ENCODE measurements around the gene ATP6V1C2.

ATP6V1C2 gene

DNA sequence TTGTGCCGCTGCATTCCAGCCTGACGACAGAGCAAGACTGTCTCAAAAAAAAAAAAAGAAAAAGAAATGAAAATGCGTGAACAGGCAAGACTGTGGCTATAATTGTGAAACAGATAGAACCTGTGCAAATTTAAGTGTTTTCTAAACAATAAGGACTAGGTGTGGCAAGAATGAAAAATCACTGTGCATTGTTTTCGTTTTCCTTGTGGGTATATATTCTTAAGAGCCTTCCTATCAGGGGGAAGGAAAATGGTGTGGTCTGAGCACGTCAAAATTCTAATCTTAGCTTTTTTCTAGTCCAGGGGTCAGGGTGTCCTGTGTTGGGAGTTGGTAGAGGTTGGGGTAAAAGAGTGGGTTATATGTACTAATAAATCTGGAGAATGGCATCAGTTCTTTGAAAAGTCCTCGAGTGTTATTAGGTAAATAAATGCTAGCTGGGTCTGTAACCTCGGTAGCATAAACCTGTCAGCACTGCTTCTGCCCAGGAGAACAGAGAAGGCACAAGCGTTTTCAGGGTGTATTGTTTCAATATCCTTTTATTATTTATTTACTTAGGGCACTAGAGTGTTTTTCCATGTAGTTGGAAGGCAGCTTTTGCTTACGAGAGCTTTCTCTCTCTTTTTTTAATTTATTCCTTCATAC is 11.6 kb downstream of the ATP6V1C2 start:
- DNase-seq (ENCODE audit: extremely low read depth in 1 of 2, low read depth in 1 of 2) = no peak

DNA sequence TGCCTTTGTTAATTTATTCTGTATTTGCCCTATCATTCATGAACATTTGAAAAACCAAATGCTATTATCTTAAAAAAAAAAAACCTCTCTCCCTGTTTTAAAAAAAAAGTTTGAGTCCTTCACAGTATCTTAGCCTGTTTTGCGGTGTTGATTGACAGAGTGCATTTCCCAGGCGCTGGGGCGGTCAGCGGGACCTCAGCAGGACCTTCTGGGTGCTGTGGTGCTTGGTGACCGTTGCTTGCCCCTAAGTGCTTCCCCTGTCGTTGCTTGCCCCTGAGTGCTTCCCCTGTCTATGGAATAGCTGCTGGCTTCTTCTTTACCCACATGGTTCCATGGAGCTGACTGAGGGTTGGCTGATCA is 12.1 kb downstream of the ATP6V1C2 start:
- DNase-seq (ENCODE audit: extremely low read depth in 1 of 2, low read depth in 1 of 2) = no peak

DNA sequence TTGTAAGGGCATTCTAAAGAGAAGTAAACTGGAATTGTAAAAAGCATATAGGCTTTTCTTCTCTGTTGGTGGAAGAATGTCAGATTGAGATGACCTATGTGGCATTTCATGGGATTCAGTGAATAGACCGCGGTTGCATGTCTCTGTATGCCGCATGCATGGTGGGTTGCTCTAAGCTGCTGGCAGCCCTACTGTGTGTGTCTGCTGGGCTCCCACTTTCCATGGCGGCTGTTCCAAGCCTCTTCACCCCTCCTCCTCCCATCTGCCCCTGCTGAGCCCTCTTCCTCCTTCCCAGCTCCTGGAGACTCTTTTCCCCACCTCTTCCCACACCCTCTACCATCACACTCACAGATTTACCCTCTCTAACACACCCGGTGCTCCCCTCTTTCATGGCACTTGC is 12.6 kb downstream of the ATP6V1C2 start:
- no peak for DNase-seq (ENCODE audit: extremely low read depth in 1 of 2, low read depth in 1 of 2)

DNA sequence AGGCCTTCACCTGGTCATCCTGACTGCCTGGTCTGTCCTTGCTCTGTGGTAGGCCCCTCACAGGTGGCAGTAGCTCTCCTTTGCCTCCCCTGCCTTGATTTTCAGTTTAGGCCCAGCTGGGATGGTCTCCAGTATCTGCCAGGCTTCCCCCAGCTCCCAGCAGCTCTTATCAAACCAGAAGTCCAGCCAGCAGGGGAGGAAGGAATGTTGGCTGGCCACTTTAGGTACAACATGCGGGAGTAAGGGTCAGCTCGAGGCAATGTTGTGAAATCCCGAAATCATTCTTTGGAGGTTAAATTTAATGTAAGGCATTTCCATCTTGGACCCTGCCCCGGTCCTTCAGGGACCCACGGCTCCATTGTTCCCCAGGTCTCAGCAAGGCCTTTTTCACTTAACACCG is 16.8 kb downstream of the ATP6V1C2 start:
- DNase-seq (ENCODE audit: extremely low read depth in 1 of 2, low read depth in 1 of 2) = no peak

DNA sequence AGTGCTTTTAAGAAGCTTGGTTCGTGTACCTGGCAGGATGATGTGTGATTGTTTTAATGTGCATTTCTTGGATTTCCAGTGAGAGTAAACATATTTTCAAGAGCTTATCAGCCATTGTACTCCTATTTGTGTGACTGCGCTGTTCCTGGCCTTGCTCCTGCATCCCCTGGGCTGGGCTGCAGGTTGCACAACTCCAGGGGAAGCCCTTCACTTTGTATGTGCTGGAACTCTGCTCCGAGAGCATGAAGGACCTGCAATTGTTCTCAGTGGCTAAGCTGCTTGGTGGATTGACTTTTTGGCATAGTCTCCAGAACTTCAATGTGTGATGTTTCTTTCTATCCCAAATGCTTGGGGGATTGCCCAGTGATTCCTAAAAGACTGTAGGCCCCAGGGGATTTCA is 18.8 kb downstream of the ATP6V1C2 start:
- DNase-seq (ENCODE audit: extremely low read depth in 1 of 2, low read depth in 1 of 2) = no peak

DNA sequence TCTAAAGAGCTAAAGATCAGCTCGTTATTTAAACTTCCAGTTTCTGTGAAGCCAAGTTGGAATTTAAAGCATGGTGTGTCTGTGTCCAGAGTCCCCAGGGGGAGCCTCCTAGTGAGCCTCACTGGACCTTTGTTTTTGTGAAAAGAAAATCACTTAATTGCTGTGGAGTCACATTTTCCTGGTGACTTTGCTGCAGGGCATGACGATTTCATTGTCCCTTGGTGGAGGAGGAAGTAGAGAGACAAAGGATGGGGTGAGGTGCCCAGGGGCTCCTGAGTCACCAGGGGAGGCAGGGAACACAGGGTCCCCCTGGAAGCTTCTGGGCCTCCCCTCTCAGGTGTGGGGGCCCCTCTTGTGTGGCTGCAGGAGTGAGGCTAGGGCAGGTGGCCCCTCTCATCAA is 19.7 kb downstream of the ATP6V1C2 start:
- no peak for DNase-seq (ENCODE audit: extremely low read depth in 1 of 2, low read depth in 1 of 2)

DNA sequence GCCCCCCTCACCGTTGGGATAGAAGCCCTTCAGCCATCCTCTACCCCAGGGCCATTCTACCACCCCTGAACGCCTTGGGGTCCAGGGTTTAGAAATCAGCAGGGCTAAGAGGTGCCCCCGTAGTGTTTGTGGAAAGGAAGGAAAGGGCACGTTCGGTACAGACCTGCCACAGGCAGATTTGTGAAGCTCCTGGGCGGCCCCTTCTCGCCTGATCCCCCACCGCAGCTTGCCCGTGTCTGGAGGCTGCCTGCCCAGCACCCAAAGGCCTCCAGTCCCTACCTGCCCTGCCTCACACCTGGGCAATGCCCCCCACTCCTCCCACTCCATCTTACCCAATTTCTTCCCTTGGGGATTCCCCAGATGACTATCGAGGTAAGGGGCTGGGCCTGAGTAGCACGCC is 21.2 kb downstream of the ATP6V1C2 start:
- DNase-seq (ENCODE audit: extremely low read depth in 1 of 2, low read depth in 1 of 2) = no peak

DNA sequence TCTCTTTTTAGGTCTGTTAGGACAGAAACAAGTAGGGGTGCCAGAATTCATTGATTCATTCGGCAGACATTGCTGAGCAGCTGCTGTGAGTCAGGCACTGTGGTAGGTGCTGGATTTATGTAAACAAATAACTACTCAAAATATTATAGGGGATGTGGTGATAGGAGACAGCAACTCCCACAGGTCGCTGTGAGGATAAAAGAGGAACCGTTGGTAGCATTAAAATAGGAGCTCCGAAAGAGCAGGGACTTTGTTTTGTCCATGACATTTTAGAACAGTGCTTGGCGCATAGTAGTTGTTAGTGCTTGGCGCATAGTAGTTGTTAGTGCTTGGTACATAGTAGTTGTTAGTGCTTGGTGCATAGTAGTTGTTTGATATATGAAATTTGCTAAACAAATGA is 29.2 kb downstream of the ATP6V1C2 start:
- no peak for DNase-seq (ENCODE audit: extremely low read depth in 1 of 2, low read depth in 1 of 2)

DNA sequence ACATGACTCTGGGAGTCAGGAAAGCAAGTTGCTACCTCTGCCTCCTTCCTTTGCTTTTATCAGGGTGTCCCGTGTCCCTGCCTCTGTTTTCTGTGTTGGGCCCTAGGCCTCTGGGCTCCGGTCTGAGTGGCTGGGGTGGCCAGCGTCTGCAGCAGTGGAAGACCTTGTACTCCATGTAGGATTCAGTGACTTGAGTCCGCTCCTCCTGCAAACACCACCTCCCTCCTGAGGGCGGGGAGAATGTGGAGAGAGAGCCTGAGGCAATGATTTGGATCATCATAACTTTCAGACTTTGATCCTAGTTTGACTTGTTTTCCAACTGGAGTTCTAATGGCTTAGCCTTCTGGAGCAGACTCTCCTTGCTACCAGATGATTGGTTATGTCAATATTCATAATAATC is 30.8 kb downstream of the ATP6V1C2 start:
- DNase-seq (ENCODE audit: extremely low read depth in 1 of 2, low read depth in 1 of 2) = no peak

DNA sequence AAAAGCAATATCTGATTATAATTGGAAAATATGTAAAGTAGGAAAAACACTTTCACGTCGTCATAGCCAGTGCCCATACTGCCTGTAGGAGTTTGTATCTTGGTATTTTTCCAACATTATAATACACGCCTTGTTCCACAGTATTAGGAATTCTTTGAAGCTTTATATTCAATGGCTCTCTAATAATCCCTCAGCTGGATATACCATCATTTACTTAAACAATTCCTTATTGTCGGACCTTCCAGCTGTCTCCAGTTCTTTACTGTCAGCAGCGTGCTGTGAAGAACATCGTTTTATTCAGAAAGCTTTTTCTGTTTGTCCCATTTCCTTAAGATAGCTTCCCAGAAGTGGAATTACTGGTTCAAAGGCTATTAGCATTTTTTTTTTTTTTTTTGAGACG is 31.7 kb downstream of the ATP6V1C2 start:
- no peak for DNase-seq (ENCODE audit: extremely low read depth in 1 of 2, low read depth in 1 of 2)

DNA sequence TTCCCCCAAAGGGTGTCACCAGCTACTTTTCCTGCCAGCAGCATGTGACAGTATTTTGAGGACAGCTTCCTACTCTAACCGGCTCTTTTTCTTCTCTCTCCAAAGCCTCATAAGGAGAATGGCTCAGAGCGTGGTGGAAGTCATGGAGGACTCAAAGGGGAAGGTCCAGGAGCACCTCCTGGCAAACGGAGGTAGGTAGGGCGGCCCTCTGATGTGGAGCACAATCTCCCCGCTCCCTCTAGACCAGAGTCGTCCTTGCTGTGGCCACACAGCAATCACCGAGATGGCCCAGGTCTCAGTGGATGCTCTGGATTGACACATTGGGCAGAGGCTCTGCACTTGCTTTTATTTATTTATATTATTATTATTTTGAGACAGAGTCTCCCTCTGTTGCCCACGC is 32.4 kb downstream of the ATP6V1C2 start:
- no peak for DNase-seq (ENCODE audit: extremely low read depth in 1 of 2, low read depth in 1 of 2)

DNA sequence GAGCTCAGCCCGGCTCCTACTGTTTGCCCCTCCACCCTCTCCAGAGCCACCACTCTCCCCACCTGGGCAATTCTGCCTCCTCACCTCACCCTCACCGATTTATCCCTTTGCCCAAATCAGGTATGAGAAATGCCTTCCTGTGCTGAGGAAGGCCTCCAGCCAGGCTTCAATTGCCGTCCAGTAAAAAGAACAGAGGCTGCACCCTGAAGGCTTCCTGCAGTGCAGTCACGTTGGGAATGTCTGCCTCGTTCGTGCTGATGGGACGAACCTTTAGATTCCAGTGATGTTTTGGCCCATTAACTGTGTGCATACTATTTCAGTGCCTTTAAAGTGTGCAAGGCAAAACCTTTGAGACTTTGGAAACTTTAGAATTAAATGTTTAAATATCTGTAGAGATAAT is 34.2 kb downstream of the ATP6V1C2 start:
- DNase-seq (ENCODE audit: extremely low read depth in 1 of 2, low read depth in 1 of 2) = no peak

DNA sequence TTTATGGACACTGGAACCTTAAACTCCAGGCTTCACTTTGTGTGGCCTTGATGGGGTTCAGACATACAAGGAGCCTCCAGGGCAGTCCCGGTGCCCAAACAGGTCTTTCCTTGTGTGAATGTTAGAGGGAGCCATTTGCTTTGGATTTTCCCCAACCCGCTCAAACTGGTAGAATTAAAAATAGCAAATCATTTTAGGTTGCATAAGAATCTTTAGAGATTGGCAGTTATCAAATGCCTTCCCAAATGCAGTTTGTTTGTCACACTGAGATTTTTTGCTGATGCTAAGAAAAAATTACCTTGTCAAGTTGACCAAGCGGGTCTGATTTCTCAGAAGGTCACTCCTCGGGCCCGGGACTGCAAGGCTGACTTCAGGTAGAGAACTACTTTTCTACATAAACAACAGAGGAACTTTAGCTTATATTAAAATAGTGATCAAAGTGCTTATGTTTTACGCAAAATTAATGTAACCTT is 36.4 kb downstream of the ATP6V1C2 start:
- DNase-seq (ENCODE audit: extremely low read depth in 1 of 2, low read depth in 1 of 2) = no peak

DNA sequence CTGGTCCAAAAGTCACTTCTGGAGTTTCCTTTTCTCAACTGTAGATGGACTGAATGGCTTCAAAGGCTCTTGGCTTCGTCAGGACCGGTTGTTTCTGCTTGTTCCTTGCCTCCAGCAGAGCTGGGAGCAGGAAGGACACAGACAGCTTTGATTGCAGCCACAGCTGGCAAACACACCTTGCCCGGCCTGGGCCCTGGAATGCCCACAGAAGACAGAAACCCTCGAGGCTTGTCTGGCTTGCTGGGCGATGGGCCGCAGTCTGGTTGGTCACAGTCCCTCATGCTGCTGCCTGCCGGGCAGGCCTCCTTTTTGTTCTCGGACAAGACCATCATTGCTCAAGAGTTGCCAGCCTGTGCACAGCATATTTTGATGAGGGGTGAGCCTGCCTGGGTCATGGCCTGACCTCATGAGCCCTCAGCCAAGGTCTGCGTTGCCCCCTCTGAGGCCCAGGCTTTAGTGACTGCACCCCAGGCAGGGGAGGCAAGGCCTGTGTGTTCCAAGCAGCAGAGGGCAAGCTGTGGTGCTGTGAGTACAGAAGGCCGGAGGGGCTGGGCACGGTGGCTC is 37.8 kb downstream of the ATP6V1C2 start:
- no peak for DNase-seq (ENCODE audit: extremely low read depth in 1 of 2, low read depth in 1 of 2)

DNA sequence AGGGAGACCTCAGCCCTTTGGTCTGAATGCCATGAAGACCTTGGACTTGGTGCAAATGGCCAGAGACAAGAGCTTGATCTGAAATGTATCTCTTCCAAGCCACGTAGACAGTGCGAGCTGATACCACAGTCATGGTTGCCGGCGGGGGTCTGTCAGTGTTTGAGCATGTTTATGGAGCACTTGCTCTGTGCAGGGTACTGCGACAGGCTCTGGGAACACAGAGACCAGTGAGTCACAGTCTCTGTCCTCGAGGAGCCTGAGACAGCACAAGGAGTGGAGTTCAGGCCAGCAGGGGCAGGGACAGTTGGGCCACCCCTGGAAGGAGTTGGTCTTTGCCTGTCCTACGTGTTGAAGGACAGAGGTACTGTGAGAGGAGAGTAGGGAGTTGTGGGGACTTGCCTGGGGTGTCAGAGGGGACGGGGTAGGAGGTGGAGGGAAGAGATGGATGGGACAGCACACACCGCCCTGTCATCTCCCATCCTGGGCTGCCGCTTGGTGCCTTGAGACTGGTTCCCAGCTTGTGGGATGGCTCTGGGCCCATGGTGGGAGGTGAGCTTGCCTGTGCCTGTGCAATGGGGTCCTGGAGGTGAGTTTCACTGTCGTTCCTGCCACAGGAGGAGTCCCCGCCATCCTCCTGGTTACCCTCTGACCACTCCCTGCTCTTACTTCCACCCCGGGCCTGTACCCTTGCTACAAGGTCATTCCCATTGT is 39.5 kb downstream of the ATP6V1C2 start:
- no peak for DNase-seq (ENCODE audit: extremely low read depth in 1 of 2, low read depth in 1 of 2)

DNA sequence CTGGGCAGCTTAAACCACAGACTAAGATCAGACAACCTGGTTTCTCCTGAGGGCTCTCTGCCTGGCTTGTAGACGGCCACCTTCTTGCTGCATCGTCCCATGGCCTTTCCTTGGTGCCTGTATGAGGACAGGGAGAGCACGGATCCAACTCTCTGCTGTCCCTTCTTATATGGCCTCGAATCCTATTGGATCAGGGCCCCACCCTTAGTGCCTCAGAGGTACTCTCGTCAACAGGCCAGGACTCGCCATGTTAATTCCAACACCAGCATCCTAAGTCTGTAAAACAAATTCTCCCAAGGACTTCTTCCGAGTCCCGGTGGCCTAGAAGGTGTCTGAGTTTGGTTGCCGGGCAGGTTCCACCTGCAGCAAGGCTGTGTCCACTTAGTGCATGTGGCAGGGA is 40.2 kb downstream of the ATP6V1C2 start:
- no peak for DNase-seq (ENCODE audit: extremely low read depth in 1 of 2, low read depth in 1 of 2)

DNA sequence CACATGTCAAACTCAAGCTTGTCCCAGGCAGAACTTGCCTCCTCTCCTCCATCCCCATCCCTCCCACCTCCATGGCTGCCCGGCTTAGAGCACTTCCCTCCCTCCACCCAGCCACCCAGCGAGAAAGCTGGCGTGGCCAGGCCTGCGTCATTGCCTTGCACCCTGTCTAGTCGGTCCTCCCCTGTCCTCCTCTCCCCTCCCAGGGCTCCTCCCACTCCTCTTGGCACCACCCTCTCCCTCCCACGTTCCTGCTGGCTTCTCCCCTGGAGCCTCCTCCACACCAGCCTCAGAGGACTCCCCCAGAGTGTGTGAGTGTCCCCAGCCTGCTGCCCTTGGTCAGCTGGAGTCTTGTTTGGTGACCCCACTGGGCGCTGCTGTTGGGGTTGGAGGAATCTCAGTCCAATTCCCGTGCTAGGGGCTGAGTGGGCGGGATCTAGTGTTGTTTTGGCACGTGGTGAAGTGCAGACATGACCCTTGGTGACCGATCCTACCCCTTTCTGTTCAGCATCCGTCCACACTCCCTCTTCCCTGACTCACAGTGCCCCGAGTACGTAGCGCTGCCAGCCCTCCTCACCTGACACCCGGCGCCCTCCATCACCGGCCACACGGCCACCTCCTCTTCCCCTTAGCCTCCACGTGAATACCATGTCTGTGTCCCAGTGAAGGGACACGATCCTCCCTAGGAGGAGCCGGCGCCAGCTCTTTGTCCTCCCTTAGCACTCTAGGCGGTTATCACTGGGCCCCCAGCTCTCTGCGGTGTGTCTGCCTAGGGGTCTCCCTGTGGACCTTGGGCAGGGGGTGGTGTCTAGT is 41.4 kb downstream of the ATP6V1C2 start:
- no peak for DNase-seq (ENCODE audit: extremely low read depth in 1 of 2, low read depth in 1 of 2)

DNA sequence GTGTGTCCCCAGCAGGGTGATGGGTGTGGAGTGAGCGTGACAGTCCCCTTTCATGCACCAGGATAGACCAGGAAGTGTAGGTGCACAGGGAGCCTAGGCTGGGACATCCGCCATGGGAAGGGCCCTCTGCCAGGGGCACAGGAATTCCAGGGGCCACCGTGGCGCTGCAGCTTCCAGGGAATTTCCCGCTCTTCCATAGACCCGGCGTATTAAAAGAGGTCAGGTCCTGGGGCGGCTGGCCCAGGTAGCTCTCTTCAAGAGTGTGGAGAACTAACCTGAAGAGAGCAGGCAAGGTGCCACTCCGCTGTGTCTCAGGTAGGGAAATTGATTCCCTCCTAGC is 42.0 kb downstream of the ATP6V1C2 start:
- no peak for DNase-seq (ENCODE audit: extremely low read depth in 1 of 2, low read depth in 1 of 2)

DNA sequence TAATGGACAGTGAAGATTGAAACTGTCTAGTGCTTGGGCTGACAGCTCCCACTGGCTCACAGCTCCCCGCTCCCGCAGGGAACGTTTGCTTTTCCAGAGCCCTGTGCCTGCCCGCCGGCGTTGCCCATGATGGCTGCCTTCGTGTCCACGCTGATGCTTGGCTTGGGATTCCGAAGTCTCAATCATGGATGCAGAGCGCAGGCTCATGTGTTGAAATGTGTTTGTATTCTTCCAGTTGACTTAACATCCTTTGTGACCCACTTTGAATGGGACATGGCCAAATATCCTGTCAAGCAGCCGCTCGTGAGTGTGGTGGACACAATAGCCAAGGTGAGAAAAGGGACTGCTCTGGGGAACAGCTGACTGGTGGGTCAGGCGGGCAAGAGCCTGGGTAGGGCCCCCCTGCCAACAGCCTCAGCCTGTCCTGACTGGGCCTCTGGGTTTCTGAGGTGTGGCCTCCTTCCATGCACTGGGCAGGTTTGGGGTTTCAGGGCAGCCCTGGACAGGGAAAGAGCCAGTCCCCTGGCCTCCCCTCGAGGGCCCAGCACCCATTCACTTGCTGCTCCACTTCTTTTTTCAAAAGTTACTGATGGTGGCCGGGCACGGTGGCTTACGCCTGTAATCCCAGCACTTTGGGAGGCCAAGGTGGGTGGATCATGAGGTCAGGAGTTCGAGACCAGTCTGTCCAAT is 42.8 kb downstream of the ATP6V1C2 start:
- no peak for DNase-seq (ENCODE audit: extremely low read depth in 1 of 2, low read depth in 1 of 2)

DNA sequence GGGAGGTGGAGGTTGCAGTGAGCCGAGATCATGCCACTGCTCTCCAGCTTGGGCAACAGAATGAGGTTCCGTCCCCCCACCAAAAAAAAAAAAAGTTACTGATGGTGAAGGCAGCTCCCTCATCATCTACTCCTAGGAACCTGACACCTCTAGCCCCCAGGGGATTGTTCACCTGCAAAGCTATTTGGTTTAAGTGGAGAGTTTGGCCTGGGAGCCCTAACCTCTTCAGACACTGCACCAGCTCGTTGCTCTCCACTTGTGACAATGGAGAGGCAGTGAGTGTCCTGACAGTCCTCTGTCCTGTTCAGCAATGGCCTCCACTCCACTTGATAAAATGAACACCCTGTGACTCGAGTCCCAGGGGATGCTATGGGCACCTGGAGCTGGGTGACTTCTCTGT is 43.5 kb downstream of the ATP6V1C2 start:
- DNase-seq (ENCODE audit: extremely low read depth in 1 of 2, low read depth in 1 of 2) = no peak

DNA sequence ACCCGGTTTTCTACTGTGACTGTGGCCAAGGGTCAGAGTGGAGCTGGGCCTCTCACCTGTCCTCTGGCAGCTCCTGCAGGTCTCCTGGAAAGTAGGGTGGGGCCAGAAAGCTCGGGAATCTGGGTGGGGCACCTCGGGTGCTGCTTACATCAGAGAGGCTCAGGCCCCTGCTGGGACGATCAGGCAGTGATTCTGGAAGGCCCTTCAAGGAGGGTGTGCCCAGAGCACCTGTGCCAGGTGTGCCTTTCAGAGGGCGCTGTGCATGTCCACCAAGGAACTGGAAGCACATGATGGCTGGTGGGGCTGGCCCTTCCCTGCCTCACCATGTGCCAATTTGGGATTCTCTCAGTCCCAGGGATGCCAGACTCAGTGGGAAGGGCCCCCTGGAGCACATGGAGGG is 44.0 kb downstream of the ATP6V1C2 start:
- DNase-seq (ENCODE audit: extremely low read depth in 1 of 2, low read depth in 1 of 2) = no peak
